Esophagus squamous epithelium (tissue), 5 donors: ENCODE results near the gene KIF3C. TPM values are rescaled to one million over a fixed set of nuclear protein-coding genes. Genes with fewer than 3 reads are reported as not detected.
"Not testable (repeated sequence)": the region's sequence is repeated elsewhere in the genome, so short reads cannot be mapped to it uniquely, and the experiment has no call there.

Source experiments
- DNase-seq: peaks from one replicate; lab custom pipeline; 2025; lab: John Stamatoyannopoulos, UW
- H3K27ac ChIP-seq, 4 donors: fragments of 200-600 bp; sonication (generic); one replicate each; pipeline ENCODE4 v1.5.1; 2016 to 2019; ENCODE audit warnings: mild to moderate bottlenecking in 1 of 4
- H3K27me3 ChIP-seq, 4 donors: fragments of 200-600 bp; sonication (generic); 1 replicate in 3 of 4; 2 replicates in 1 of 4; pipeline versions ENCODE4 v1.5.1 to v1.6.0; 2017 to 2021; ENCODE audit warnings: antibody characterized with exemption in 1 of 4
- H3K36me3 ChIP-seq, 3 donors: fragments of 200-600 bp; sonication (generic); one replicate each; pipeline ENCODE4 v1.5.1; 2016 to 2019
- H3K4me1 ChIP-seq, 3 donors: fragments of 200-600 bp; sonication (generic); one replicate each; pipeline ENCODE4 v1.5.1; 2017 to 2019
- H3K4me3 ChIP-seq, 4 donors: fragments of 200-600 bp; sonication (generic); 1 replicate in 3 of 4; 2 replicates in 1 of 4; pipeline ENCODE4 v1.5.1; 2016 to 2019; ENCODE audit warnings: mild to moderate bottlenecking in 2 of 4, moderate library complexity in 1 of 4
- H3K9me3 ChIP-seq, 3 donors: fragments of 200-600 bp; sonication (generic); one replicate each; pipeline ENCODE4 v1.5.1; 2016 to 2019
- CTCF ChIP-seq, 6 experiments: fragments of 450-650 bp in 4 of 6; fragments of 200-600 bp in 2 of 6; sonication (generic) in 2 of 6; IDR thresholded peaks; one replicate each; pipeline ENCODE4 v1.5.1; 2016 to 2019; ENCODE audit warnings: antibody characterized with exemption in 6 of 6, mild to moderate bottlenecking in 4 of 6, moderate library complexity in 4 of 6
- POLR2A ChIP-seq, 4 donors: fragments of 450-650 bp; IDR thresholded peaks; one replicate each; pipeline ENCODE4 v1.6.1; 2017; ENCODE audit warnings: antibody characterized with exemption in 4 of 4, mild to moderate bottlenecking in 4 of 4, moderate library complexity in 3 of 4
- WGBS, 2 donors: methylation state at CpG; one replicate each; pipeline ENCODE4 v1.1.5; 2018; 5-methylcytosine and 5-hydroxymethylcytosine counted together
- intact Hi-C: fragments of 100-400 bp; cut with DNase I; formaldehyde crosslinking; loops from one replicate; pipeline ENCODE4 v1.15.0; 2022
- total RNA-seq, 4 donors: library from RNA; depleted of rRNA; stranded (reverse); fragments of >200 nt; gene quantifications; one replicate each; pipeline ENCODE4 v1.1.0, GENCODE V29; 2016
- donor health status: DM: yes; HTN: yes; CAD: no.

KIF3C gene
- total RNA-seq, 4 donors from 2014 or later, result 1.3 to 3.4 (median 1.8) TPM

- H3K27me3 ChIP-seq, H3K27ac ChIP-seq, H3K9me3 ChIP-seq, H3K36me3 ChIP-seq, intact Hi-C loops, H3K4me3 ChIP-seq, DNase-seq, H3K4me1 ChIP-seq: not testable (repeated sequence)
- WGBS, 2 donors, result no CpG with 5 or more reads among the region's 33 CpGs
Observed at GRCh38 chr2:25915411-25915810, 66.9 kb downstream of the KIF3C start.

GRCh38 chr2:25913696-25913973, 68.7 kb downstream of the KIF3C start:
- H3K4me1 ChIP-seq, H3K27ac ChIP-seq, H3K36me3 ChIP-seq, H3K27me3 ChIP-seq, H3K4me3 ChIP-seq, DNase-seq, H3K9me3 ChIP-seq, intact Hi-C loops: not testable (repeated sequence)
- 85 to 87% methylated on average over 9 of the region's 9 CpGs for WGBS, 2 donors

GRCh38 chr2:25912851-25913695, 69.2 kb downstream of the KIF3C start:
- Histone ChIP-seq H3K4me1 (no peaks in the 10 kb centered on the region), H3K9me3 (no peaks in the 10 kb centered on the region), H3K27me3 (no peaks in the 10 kb centered on the region), H3K36me3 (no peaks in the 10 kb centered on the region), H3K27ac (no peak overlapping the region), H3K4me3 (no peak overlapping the region)
- DNase-seq, result no peak
- WGBS, 2 donors, result 16 to 23% methylated on average over 9 to 10 of the region's 10 CpGs
- intact Hi-C loops, result no loop called here
- no peak for TF ChIP-seq CTCF (IDR thresholded peaks at IDR 0.05)
- TF ChIP-seq POLR2A (IDR thresholded peaks at IDR 0.05), result no peak

- H3K9me3 ChIP-seq, intact Hi-C loops, H3K27me3 ChIP-seq, H3K4me3 ChIP-seq, H3K36me3 ChIP-seq, DNase-seq, H3K4me1 ChIP-seq, H3K27ac ChIP-seq: not testable (repeated sequence)
- WGBS, 2 donors, result 65 to 71% methylated on average over 2 to 5 of the region's 5 CpGs
Observed at GRCh38 chr2:25909574-25909973, 72.7 kb downstream of the KIF3C start.

GRCh38 chr2:25905126-25905525, 77.2 kb downstream of the KIF3C start:
- Histone ChIP-seq H3K4me1 (no peaks in the 10 kb centered on the region), H3K27me3 (no peaks in the 10 kb centered on the region), H3K36me3 (no peaks in the 10 kb centered on the region), H3K27ac (no peak overlapping the region), H3K9me3 (no peaks in the 10 kb centered on the region), H3K4me3 (no peak overlapping the region)
- DNase-seq, result no peak
- intact Hi-C loops, result no loop called here
- TF ChIP-seq CTCF (IDR thresholded peaks at IDR 0.05) (no peak), POLR2A (IDR thresholded peaks at IDR 0.05) (no peak)
- WGBS, 2 donors, result 74 to 79% methylated on average over 2 of the region's 2 CpGs

- Histone ChIP-seq H3K9me3 (no peaks in the 10 kb centered on the region), H3K4me3 (no peak overlapping the region), H3K4me1 (peaks cover 0 to 11% (median 0%) of the 10 kb centered on the region in 3 donors), H3K27ac (no peak overlapping the region), H3K27me3 (no peaks in the 10 kb centered on the region), H3K36me3 (no peaks in the 10 kb centered on the region)
- no peak for TF ChIP-seq POLR2A (IDR thresholded peaks at IDR 0.05)
- TF ChIP-seq CTCF (IDR thresholded peaks at IDR 0.05), result no peak
- no peak for DNase-seq
- 80 to 93% methylated on average over 5 of the region's 5 CpGs for WGBS, 2 donors
- intact Hi-C loops, result no loop called here
Observed at GRCh38 chr2:25903216-25903776, 79.0 kb downstream of the KIF3C start.
